ENCODE results near the gene HDAC9.
"Not testable (repeated sequence)": the region's sequence is repeated elsewhere in the genome, so short reads cannot be mapped to it uniquely, and the experiment has no call there.

The HDAC9 gene

GRCh38 chr7:18975276-18975675 lies 479.7 kb downstream of the HDAC9 start:
- no peak for DNase-seq (ENCODE audit: low read depth)

- DNase-seq (ENCODE audit: low read depth): no peak
These were observed 480.2 kb downstream of the HDAC9 start for GRCh38 chr7:18975689-18976280.

- DNase-seq (ENCODE audit: low read depth): no peak
These were observed 481.3 kb downstream of the HDAC9 start for GRCh38 chr7:18976715-18977471.

GRCh38 chr7:18978108-18978495 lies 482.6 kb downstream of the HDAC9 start:
- peak; percentile 88 for DNase-seq (ENCODE audit: low read depth)

- not testable (repeated sequence) for DNase-seq (ENCODE audit: low read depth)
These were observed 495.2 kb downstream of the HDAC9 start for GRCh38 chr7:18990700-18991099.

GRCh38 chr7:18993933-18994668 lies 498.6 kb downstream of the HDAC9 start:
- DNase-seq (ENCODE audit: low read depth): no peak

GRCh38 chr7:18995270-18995671 lies 499.7 kb downstream of the HDAC9 start:
- DNase-seq (ENCODE audit: low read depth): no peak

GRCh38 chr7:18995811-18996426 lies 500.4 kb downstream of the HDAC9 start:
- no peak for DNase-seq (ENCODE audit: low read depth)

- no peak for DNase-seq (ENCODE audit: low read depth)
These were observed 501.0 kb downstream of the HDAC9 start for GRCh38 chr7:18996583-18996982.

- DNase-seq (ENCODE audit: low read depth): no peak
These were observed 502.1 kb downstream of the HDAC9 start for GRCh38 chr7:18997477-18998150.

- DNase-seq (ENCODE audit: low read depth): no peak
These were observed 504.9 kb downstream of the HDAC9 start for GRCh38 chr7:19000410-19000809.

GRCh38 chr7:19001854-19002253 lies 506.3 kb downstream of the HDAC9 start:
- no peak for DNase-seq (ENCODE audit: low read depth)

GRCh38 chr7:19009241-19009935 lies 513.8 kb downstream of the HDAC9 start:
- no peak for DNase-seq (ENCODE audit: low read depth)

GRCh38 chr7:19009936-19010280 lies 514.4 kb downstream of the HDAC9 start:
- DNase-seq (ENCODE audit: low read depth): no peak

- no peak for DNase-seq (ENCODE audit: low read depth)
These were observed 515.7 kb downstream of the HDAC9 start for GRCh38 chr7:19011212-19011611.

GRCh38 chr7:19015098-19015497 lies 519.5 kb downstream of the HDAC9 start:
- no peak for DNase-seq (ENCODE audit: low read depth)

GRCh38 chr7:19016140-19016539 lies 520.6 kb downstream of the HDAC9 start:
- no peak for DNase-seq (ENCODE audit: low read depth)

- DNase-seq (ENCODE audit: low read depth): no peak
These were observed 521.8 kb downstream of the HDAC9 start for GRCh38 chr7:19017374-19017773.

GRCh38 chr7:19020062-19020461 lies 524.5 kb downstream of the HDAC9 start:
- DNase-seq (ENCODE audit: low read depth): no peak

GRCh38 chr7:19020711-19021110 lies 525.2 kb downstream of the HDAC9 start:
- no peak for DNase-seq (ENCODE audit: low read depth)

- DNase-seq (ENCODE audit: low read depth): no peak
These were observed 527.9 kb downstream of the HDAC9 start for GRCh38 chr7:19023477-19023876.

GRCh38 chr7:19024261-19024660 lies 528.7 kb downstream of the HDAC9 start:
- DNase-seq (ENCODE audit: low read depth): peak; percentile 62

Measured in GM04503 (cell line).